Keratinocyte (primary cell): ENCODE measurements around the gene MMP14. TPM values are rescaled to one million over a fixed set of nuclear protein-coding genes. Genes with fewer than 3 reads are reported as not detected.

Source experiments
- DNase-seq: peaks from one replicate; pipeline ENCODE4 v3.0.0-alpha.2; 2011; ENCODE audit warnings: low read depth, missing footprints, low spot score
- FAIRE-seq: peaks from 2 replicates; lab custom pipeline; 2011; peaks lifted over from hg19 to GRCh38; lab: Jason Lieb, UNC
- H2AFZ ChIP-seq: 2 replicates; pipeline ENCODE4 v1.6.0; 2012; ENCODE audit warnings: low read length, control low read depth, inconsistent platforms; ENCODE audit not compliant: control insufficient read depth
- H3K27ac ChIP-seq: 2 replicates; pipeline ENCODE4 v1.5.1; 2011; ENCODE audit warnings: low read length; ENCODE audit not compliant: control insufficient read depth, insufficient read depth
- H3K27me3 ChIP-seq: 3 replicates; pipeline ENCODE4 v1.6.0; 2011; ENCODE audit warnings: low read length; ENCODE audit not compliant: control insufficient read depth, insufficient read depth; ENCODE audit errors: extremely low read depth
- H3K36me3 ChIP-seq, 2 experiments: 2 replicates in 1 of 2; 3 replicates in 1 of 2; pipeline ENCODE4 v1.5.1; 2011; ENCODE audit warnings: low read length in 2 of 2, mild to moderate bottlenecking in 1 of 2; ENCODE audit not compliant: control insufficient read depth in 2 of 2, insufficient read depth in 2 of 2; ENCODE audit errors: extremely low read depth in 1 of 2
- H3K4me1 ChIP-seq: 3 replicates; pipeline ENCODE4 v1.5.1; 2011; ENCODE audit warnings: low read length; ENCODE audit not compliant: control insufficient read depth, insufficient read depth; ENCODE audit errors: extremely low read depth
- H3K4me2 ChIP-seq: 3 replicates; pipeline ENCODE4 v1.6.0; 2011; ENCODE audit warnings: low read depth, low read length; ENCODE audit not compliant: control insufficient read depth, insufficient read depth; ENCODE audit errors: extremely low read depth
- H3K4me3 ChIP-seq, 3 experiments: fragments of 200-600 bp in 1 of 3; sonication (generic) in 1 of 3; 2 replicates in 2 of 3; 3 replicates in 1 of 3; pipeline ENCODE4 v1.5.1; 2011 to 2016; ENCODE audit warnings: low read length in 3 of 3, mild to moderate bottlenecking in 3 of 3, control low read depth in 2 of 3, inconsistent platforms in 1 of 3, low read depth in 1 of 3, mixed read lengths in 1 of 3, mixed run types in 1 of 3, moderate library complexity in 1 of 3; ENCODE audit not compliant: control insufficient read depth in 2 of 3, insufficient read depth in 2 of 3; ENCODE audit errors: extremely low read depth in 1 of 3
- H3K79me2 ChIP-seq: 2 replicates; pipeline ENCODE4 v1.6.0; 2012; ENCODE audit warnings: low read length; ENCODE audit not compliant: control insufficient read depth, insufficient read depth
- H3K9ac ChIP-seq: 3 replicates; pipeline ENCODE4 v1.6.0; 2011; ENCODE audit warnings: low read length; ENCODE audit not compliant: control insufficient read depth, insufficient read depth; ENCODE audit errors: extremely low read depth
- H3K9me1 ChIP-seq: 3 replicates; pipeline ENCODE4 v1.6.0; 2011; ENCODE audit warnings: low read length; ENCODE audit not compliant: control insufficient read depth, insufficient read depth; ENCODE audit errors: extremely low read depth
- H3K9me3 ChIP-seq: 2 replicates; pipeline ENCODE4 v1.5.1; 2012; ENCODE audit warnings: low read depth, low read length; ENCODE audit not compliant: control insufficient read depth
- H4K20me1 ChIP-seq: 3 replicates; pipeline ENCODE4 v1.6.0; 2011; ENCODE audit warnings: low read length; ENCODE audit not compliant: control insufficient read depth, insufficient read depth; ENCODE audit errors: extremely low read depth
- EZH2 ChIP-seq: IDR thresholded peaks from one replicate; pipeline ENCODE4 v1.6.1; 2012; ENCODE audit warnings: inconsistent platforms, mild to moderate bottlenecking, low read length, moderate library complexity
- dilution Hi-C: fragments of 300-500 bp; cut with MboI; formaldehyde crosslinking; loops from one replicate; pipeline ENCODE4 v1.7.0; 2020; ENCODE audit warnings: low sequenced_read_pairs; ENCODE audit not compliant: extremely low pct_ligation_motif_present
- polyA plus RNA-seq, 5 experiments: library from polyadenylated mRNA; depleted of rRNA in 3 of 5; stranded (reverse) in 3 of 5; stranded (forward) in 1 of 5; unstranded in 1 of 5; fragments of >200 nt; gene quantifications; 1 replicate in 1 of 5; 2 replicates in 3 of 5; 3 replicates in 1 of 5; pipeline versions ENCODE4 v1.2.1 to v1.2.3, GENCODE V29; 2011 to 2012; ENCODE audit warnings: missing spikeins in 2 of 5, low read depth in 1 of 5, low replicate concordance in 1 of 5
- TF ChIP-seq, protein P1 (sequence below), 3 experiments: IDR thresholded peaks in 1 of 3; conservative IDR thresholded peaks in 1 of 3; optimal IDR thresholded peaks in 1 of 3; 2 replicates in 2 of 3; 3 replicates in 1 of 3; pipeline versions ENCODE3 to v1.5.1; 2011; ENCODE audit warnings: low read length in 3 of 3, mild to moderate bottlenecking in 3 of 3, moderate library complexity in 2 of 3, control low read depth in 1 of 3, inconsistent platforms in 1 of 3; ENCODE audit not compliant: insufficient read depth in 2 of 3; ENCODE audit errors: extremely low read depth in 1 of 3

The MMP14 gene
- polyA plus RNA-seq, 1 donor (not counting 4 experiments of a cell fraction or from before 2014, with no cell fraction given) = 185 TPM

- Histone ChIP-seq H3K27me3 (no peaks in the 10 kb centered on the region), H3K36me3 (peaks cover 5 to 9% of the 10 kb centered on the region in 2 experiments), H3K27ac (no peak within 1 kb of the TSS), H3K9me3 (no peaks in the 10 kb centered on the region), H3K9me1 (no peaks in the 10 kb centered on the region), H4K20me1 (no peaks in the 10 kb centered on the region), H3K4me2 (peak within 1 kb of the TSS; percentile 15), H3K4me1 (peaks cover 15% of the 10 kb centered on the region), H3K9ac (no peak within 1 kb of the TSS), H3K79me2 (no peaks in the 10 kb centered on the region), H2AFZ (no peak within 1 kb of the TSS), H3K4me3 (no peak within 1 kb of the TSS)
- FAIRE-seq (no peak), DNase-seq (no peak)
- TF ChIP-seq EZH2 = no peak
- TF ChIP-seq, protein P1, sequence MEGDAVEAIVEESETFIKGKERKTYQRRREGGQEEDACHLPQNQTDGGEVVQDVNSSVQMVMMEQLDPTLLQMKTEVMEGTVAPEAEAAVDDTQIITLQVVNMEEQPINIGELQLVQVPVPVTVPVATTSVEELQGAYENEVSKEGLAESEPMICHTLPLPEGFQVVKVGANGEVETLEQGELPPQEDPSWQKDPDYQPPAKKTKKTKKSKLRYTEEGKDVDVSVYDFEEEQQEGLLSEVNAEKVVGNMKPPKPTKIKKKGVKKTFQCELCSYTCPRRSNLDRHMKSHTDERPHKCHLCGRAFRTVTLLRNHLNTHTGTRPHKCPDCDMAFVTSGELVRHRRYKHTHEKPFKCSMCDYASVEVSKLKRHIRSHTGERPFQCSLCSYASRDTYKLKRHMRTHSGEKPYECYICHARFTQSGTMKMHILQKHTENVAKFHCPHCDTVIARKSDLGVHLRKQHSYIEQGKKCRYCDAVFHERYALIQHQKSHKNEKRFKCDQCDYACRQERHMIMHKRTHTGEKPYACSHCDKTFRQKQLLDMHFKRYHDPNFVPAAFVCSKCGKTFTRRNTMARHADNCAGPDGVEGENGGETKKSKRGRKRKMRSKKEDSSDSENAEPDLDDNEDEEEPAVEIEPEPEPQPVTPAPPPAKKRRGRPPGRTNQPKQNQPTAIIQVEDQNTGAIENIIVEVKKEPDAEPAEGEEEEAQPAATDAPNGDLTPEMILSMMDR (optimal IDR thresholded peaks at IDR 0.05 in 1 of 3, IDR thresholded peaks at IDR 0.05 in 1 of 3, conservative IDR thresholded peaks at IDR 0.05 in 1 of 3; ENCODE audit: extremely low read depth in 1 of 3, insufficient read depth in 2 of 3, low read length in 3 of 3) = no peak
- dilution Hi-C loops = no loop called here
Measured at GRCh38 chr14:22883173-22883976, 47.0 kb downstream of the MMP14 start, which contains the start of gene REM2. Gene REM2, plus strand, starts transcription at chr14:22883222. Its CDS starts 66 bp downstream, at chr14:22883288.

GRCh38 chr14:22884076-22884737, 47.8 kb downstream of the MMP14 start:
- no peaks in the 10 kb centered on the region for H3K79me2 ChIP-seq
- dilution Hi-C loops = no loop called here
- H3K36me3 ChIP-seq = peaks cover 1 to 4% of the 10 kb centered on the region in 2 experiments
- no peaks in the 10 kb centered on the region for H3K9me1 ChIP-seq
- no peak overlapping the region for H3K9ac ChIP-seq
- H3K4me2 ChIP-seq = no peak overlapping the region
- no peak overlapping the region for H3K4me3 ChIP-seq
- no peaks in the 10 kb centered on the region for H4K20me1 ChIP-seq
- H2AFZ ChIP-seq = no peak overlapping the region
- FAIRE-seq (no peak), DNase-seq (no peak)
- no peak for TF ChIP-seq EZH2
- TF ChIP-seq, protein P1 (optimal IDR thresholded peaks at IDR 0.05 in 1 of 3, IDR thresholded peaks at IDR 0.05 in 1 of 3, conservative IDR thresholded peaks at IDR 0.05 in 1 of 3; ENCODE audit: extremely low read depth in 1 of 3, insufficient read depth in 2 of 3, low read length in 3 of 3) = no peak
- peaks cover 15% of the 10 kb centered on the region for H3K4me1 ChIP-seq
- no peaks in the 10 kb centered on the region for H3K27me3 ChIP-seq
- H3K9me3 ChIP-seq = no peaks in the 10 kb centered on the region
- no peak overlapping the region for H3K27ac ChIP-seq
